Heart right ventricle (tissue), 16 donors: Measurements from ENCODE around the gene SNX1. TPM values are rescaled to one million over a fixed set of nuclear protein-coding genes. Genes with fewer than 3 reads are reported as not detected.

Experiments used
- ATAC-seq, 8 donors: fragments of 200-7000 bp; cut with Tn5 transposase; one replicate each; pipeline ENCODE4 v1.9.1; 2020; ENCODE audit warnings: mild to moderate bottlenecking in 8 of 8, moderate library complexity in 8 of 8, moderate number of reproducible peaks in 1 of 8
- DNase-seq, 2 donors: peaks; one replicate each; pipeline ENCODE4 v3.0.0-alpha.2; 2020
- H3K27ac ChIP-seq, 10 donors: fragments of 200-600 bp; sonication (generic) in 2 of 10; one replicate each; pipeline versions ENCODE4 v1.5.0 to v1.8.0; 2020 to 2022; ENCODE audit warnings: mild to moderate bottlenecking in 3 of 10
- H3K27me3 ChIP-seq, 7 donors: fragments of 200-600 bp; one replicate each; pipeline ENCODE4 v1.8.0; 2021 to 2022; ENCODE audit warnings: mild to moderate bottlenecking in 2 of 7
- H3K36me3 ChIP-seq, 9 donors: fragments of 200-600 bp; sonication (generic) in 1 of 9; one replicate each; pipeline versions ENCODE4 v1.5.0 to v1.8.0; 2020 to 2022; ENCODE audit warnings: mild to moderate bottlenecking in 2 of 9
- H3K4me1 ChIP-seq, 9 donors: fragments of 200-600 bp; sonication (generic) in 1 of 9; one replicate each; pipeline versions ENCODE4 v1.5.0 to v1.8.0; 2020 to 2022; ENCODE audit warnings: mild to moderate bottlenecking in 4 of 9
- H3K4me3 ChIP-seq, 10 donors: fragments of 200-600 bp; sonication (generic) in 2 of 10; one replicate each; pipeline versions ENCODE4 v1.5.0 to v1.8.0; 2020 to 2022; ENCODE audit warnings: mild to moderate bottlenecking in 7 of 10, moderate library complexity in 2 of 10
- H3K9me3 ChIP-seq, 11 donors: fragments of 200-600 bp in 10 of 11; sonication (generic) in 2 of 11; one replicate each; pipeline versions ENCODE4 v1.5.0 to v1.8.0; 2013 to 2022; ENCODE audit warnings: mild to moderate bottlenecking in 2 of 11, control low read depth in 1 of 11, moderate library complexity in 1 of 11
- CTCF ChIP-seq, 9 donors: fragments of 200-600 bp; sonication (generic) in 2 of 9; IDR thresholded peaks; one replicate each; pipeline versions ENCODE4 v1.5.0 to v1.8.0; 2021 to 2022; ENCODE audit warnings: antibody characterized with exemption in 9 of 9, mild to moderate bottlenecking in 5 of 9, moderate library complexity in 1 of 9
- WGBS, 2 donors: extraction: QIAGEN DNeasy Blood & Tissue Kit; methylation state at CpG; one replicate each; pipeline ENCODE4 v1.1.7; 2013; ENCODE audit warnings: inconsistent platforms in 1 of 2; 5-methylcytosine and 5-hydroxymethylcytosine counted together
- intact Hi-C, 10 donors: fragments of 100-400 bp; cut with DNase I; formaldehyde crosslinking; loops; one replicate each; pipeline versions ENCODE4 v1.11.1 to v1.14.2; 2022
- polyA plus RNA-seq, 2 donors: library from polyadenylated mRNA; stranded (reverse); fragments of 200-250 nt; gene quantifications; one replicate each; pipeline ENCODE4 v1.2.3, GENCODE V29; 2013
- total RNA-seq, 10 donors: library from RNA; stranded (reverse); fragmentation: NEBNext Ultra II Directional in 3 of 10; extraction: Animal tissue kit (Norgen Biotek cat#: 25700) in 3 of 10; gene quantifications; one replicate each; pipeline versions ENCODE4 v1.2.1 to v1.2.4, GENCODE V29; 2021 to 2023
- donor health status: Arrhythmogenic right ventricular cardiomyopathy.
- donor health status: ischemic (EF 13 %, LVEDD 7.1; RV severe dilation, severe dysfunction).
- donor health status: healthy with polysubstance abuse.
- donor health status: DM: no; HTN: yes; CAD: no.
- donor health status: DM: no; HTN: no; CAD: no.
- donor health status: ischemic (EF 25% LVEDD 6.9; RV normal size, moderate dysfunction).
- donor health status: ischemic (EF 25% LVEDD 5.7; RV mildly dilated, moderate dysfunction).
- donor health status: healthy.
- donor health status: DM: yes; HTN: yes; CAD: no.
- donor health status: Ischemic cardiomyopathy.
- donor health status: ischemic (EF 35%, LVEDD 5.7; RV mildly dilated, moderate dysfunction).
- donor health status: nonischemic (EF 11% LVEDD 7.7; RV severe dilation, severe dysfunction).
- donor health status: DM: yes; HTN: yes; CAD: no.
- donor health status: PGD.
- donor health status: ischemic (EF 29% LVEDD 5.4; RV normal size, mild dysfunction).
- donor health status: nonischemic (EF 23%, LVEDD 6.1; RV moderate dilation, normal function).

SNX1 gene
- total and polyA plus RNA-seq, 12 donors = 44.9 to 110 (median 88.7) TPM

GRCh38 chr15:64146885-64147681, 51.3 kb downstream of the SNX1 start:
- H3K27ac ChIP-seq = peak overlapping the region in 4 of 10 donors; percentile 57 to 65 (median 62)
- H3K9me3 ChIP-seq = no peaks in the 10 kb centered on the region
- ATAC-seq = peak in 4 of 8 donors; percentile 3 to 24 (median 16)
- WGBS, 2 donors = 65 to 74% methylated on average over 26 of the region's 26 CpGs
- no peak for TF ChIP-seq CTCF (IDR thresholded peaks at IDR 0.05)
- intact Hi-C loops = no loop called here
- H3K4me3 ChIP-seq = no peak overlapping the region
- peaks cover 0 to 45% (median 21%) of the 10 kb centered on the region in 9 donors for H3K36me3 ChIP-seq
- H3K4me1 ChIP-seq = peaks cover 12 to 38% (median 19%) of the 10 kb centered on the region in 9 donors
- DNase-seq = no peak
- peaks cover 0 to 20% (median 0%) of the 10 kb centered on the region in 7 donors for H3K27me3 ChIP-seq

GRCh38 chr15:64148168-64148567, 52.4 kb downstream of the SNX1 start:
- no peaks in the 10 kb centered on the region for H3K9me3 ChIP-seq
- peaks cover 0 to 34% (median 16%) of the 10 kb centered on the region in 9 donors for H3K36me3 ChIP-seq
- H3K4me3 ChIP-seq = no peak overlapping the region
- peaks cover 23 to 49% (median 29%) of the 10 kb centered on the region in 9 donors for H3K4me1 ChIP-seq
- intact Hi-C loops = no loop called here
- peaks cover 0 to 31% (median 0%) of the 10 kb centered on the region in 7 donors for H3K27me3 ChIP-seq
- no peak for DNase-seq
- no peak overlapping the region for H3K27ac ChIP-seq
- 87 to 92% methylated on average over 7 of the region's 7 CpGs for whole genome bisulfite sequencing, 2 donors
- no peak for ATAC-seq
- TF ChIP-seq CTCF (IDR thresholded peaks at IDR 0.05) = no peak

- Histone ChIP-seq H3K27me3 (peaks cover 0 to 32% (median 0%) of the 10 kb centered on the region in 7 donors), H3K27ac (no peak overlapping the region), H3K36me3 (peaks cover 0 to 30% (median 13%) of the 10 kb centered on the region in 9 donors), H3K4me3 (no peak overlapping the region), H3K9me3 (no peaks in the 10 kb centered on the region), H3K4me1 (peaks cover 25 to 53% (median 33%) of the 10 kb centered on the region in 9 donors)
- DNase-seq = no peak
- ATAC-seq = no peak
- 89 to 94% methylated on average over 3 of the region's 3 CpGs for WGBS, 2 donors
- intact Hi-C loops = no loop called here
- no peak for TF ChIP-seq CTCF (IDR thresholded peaks at IDR 0.05)
Measured at GRCh38 chr15:64148581-64148980, 52.8 kb downstream of the SNX1 start.

- H3K4me3 ChIP-seq = no peak overlapping the region
- TF ChIP-seq CTCF (IDR thresholded peaks at IDR 0.05) = peak in 2 of 9 donors; percentile 4 to 24
- no peaks in the 10 kb centered on the region for H3K9me3 ChIP-seq
- peaks cover 0 to 28% (median 7%) of the 10 kb centered on the region in 9 donors for H3K36me3 ChIP-seq
- DNase-seq (no peak), ATAC-seq (no peak)
- intact Hi-C loops = no loop called here
- H3K27me3 ChIP-seq = peaks cover 0 to 32% (median 0%) of the 10 kb centered on the region in 7 donors
- H3K4me1 ChIP-seq = peaks cover 30 to 61% (median 41%) of the 10 kb centered on the region in 9 donors
- H3K27ac ChIP-seq = no peak overlapping the region
Measured at GRCh38 chr15:64149424-64149823, 53.6 kb downstream of the SNX1 start.
